HG02840 (cell line): Measurements from ENCODE around the gene PCLO.
"Not testable (repeated sequence)": the region's sequence is repeated elsewhere in the genome, so short reads cannot be mapped to it uniquely, and the experiment has no call there.

Source experiments
- ATAC-seq: cut with Tn5 transposase; IDR thresholded peaks from one replicate; pipeline ENCODE4 v1.9.1; 2021; ENCODE audit warnings: mild to moderate bottlenecking, moderate library complexity, moderate number of reproducible peaks; ENCODE audit not compliant: unreplicated experiment, low FRiP score

Gene PCLO

GRCh38 chr7:83130623-83131545 lies 31.8 kb downstream of the PCLO start:
- ATAC-seq: no peak

GRCh38 chr7:83130191-83130590 lies 32.5 kb downstream of the PCLO start:
- no peak for ATAC-seq

- no peak for ATAC-seq
These were observed 43.2 kb downstream of the PCLO start for GRCh38 chr7:83119494-83119893.

- ATAC-seq: no peak
These were observed 43.7 kb downstream of the PCLO start for GRCh38 chr7:83119026-83119382.

GRCh38 chr7:83118347-83119025 lies 44.2 kb downstream of the PCLO start:
- ATAC-seq: no peak

GRCh38 chr7:83117466-83117865 lies 45.2 kb downstream of the PCLO start:
- no peak for ATAC-seq

- ATAC-seq: no peak
These were observed 51.3 kb downstream of the PCLO start for GRCh38 chr7:83111391-83111790.

- no peak for ATAC-seq
These were observed 53.3 kb downstream of the PCLO start for GRCh38 chr7:83109352-83109751.

- ATAC-seq: no peak
These were observed 56.7 kb downstream of the PCLO start for GRCh38 chr7:83105948-83106347.

GRCh38 chr7:83105063-83105462 lies 57.6 kb downstream of the PCLO start:
- no peak for ATAC-seq

GRCh38 chr7:83101530-83101929 lies 61.2 kb downstream of the PCLO start:
- no peak for ATAC-seq

- ATAC-seq: no peak
These were observed 66.6 kb downstream of the PCLO start for GRCh38 chr7:83096065-83096580.

- no peak for ATAC-seq
These were observed 77.4 kb downstream of the PCLO start for GRCh38 chr7:83085299-83085698.

- not testable (repeated sequence) for ATAC-seq
These were observed 82.8 kb downstream of the PCLO start for GRCh38 chr7:83079879-83080278.

- no peak for ATAC-seq
These were observed 85.4 kb downstream of the PCLO start for GRCh38 chr7:83077328-83077727.

- ATAC-seq: no peak
These were observed 89.8 kb downstream of the PCLO start for GRCh38 chr7:83072576-83073517.

- ATAC-seq: no peak
These were observed 97.0 kb downstream of the PCLO start for GRCh38 chr7:83065714-83066113.

GRCh38 chr7:83060218-83060617 lies 102.5 kb downstream of the PCLO start:
- no peak for ATAC-seq

- no peak for ATAC-seq
These were observed 104.0 kb downstream of the PCLO start for GRCh38 chr7:83058667-83059066.

- no peak for ATAC-seq
These were observed 107.5 kb downstream of the PCLO start for GRCh38 chr7:83055197-83055596.

- no peak for ATAC-seq
These were observed 108.2 kb downstream of the PCLO start for GRCh38 chr7:83054472-83054871.
